Measurements from ENCODE around the gene SLC23A2.

DNA sequence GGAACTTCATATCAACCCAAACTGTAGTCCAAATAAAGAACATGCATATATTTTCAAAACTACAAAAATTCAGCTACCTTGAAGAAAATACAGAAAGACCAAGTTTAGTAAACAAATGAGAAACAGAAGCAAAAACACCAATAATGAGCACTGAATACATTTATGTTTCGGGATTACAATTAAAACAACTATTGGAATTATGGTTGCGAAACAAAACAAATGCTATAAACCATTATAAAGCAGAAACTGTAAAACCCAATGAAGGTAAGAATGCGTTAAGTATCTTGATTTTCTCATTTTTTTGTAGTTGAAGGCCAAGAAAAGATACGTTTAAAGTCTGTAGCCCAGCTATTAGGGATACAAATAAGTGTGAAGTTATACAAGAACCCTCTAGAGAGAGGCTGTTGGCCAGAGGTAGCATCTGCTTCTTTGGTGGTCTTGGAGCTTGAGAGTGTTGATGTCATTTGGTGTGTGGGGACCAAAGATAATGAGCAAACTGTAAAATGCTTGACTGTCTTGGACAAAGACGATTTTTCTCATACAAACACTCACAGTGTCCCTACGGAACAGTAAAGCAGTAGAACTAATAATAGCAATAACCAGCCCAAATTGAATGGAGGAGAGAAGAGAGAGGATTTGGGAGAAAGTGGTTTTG, 168.1 kb downstream of the SLC23A2 start:
- no peak for TF ChIP-seq TCF7L2 (IDR thresholded peaks at IDR 0.05; ENCODE audit: borderline replicate concordance, extremely low read depth, insufficient read depth, insufficient read length)
- TF ChIP-seq, protein P1, sequence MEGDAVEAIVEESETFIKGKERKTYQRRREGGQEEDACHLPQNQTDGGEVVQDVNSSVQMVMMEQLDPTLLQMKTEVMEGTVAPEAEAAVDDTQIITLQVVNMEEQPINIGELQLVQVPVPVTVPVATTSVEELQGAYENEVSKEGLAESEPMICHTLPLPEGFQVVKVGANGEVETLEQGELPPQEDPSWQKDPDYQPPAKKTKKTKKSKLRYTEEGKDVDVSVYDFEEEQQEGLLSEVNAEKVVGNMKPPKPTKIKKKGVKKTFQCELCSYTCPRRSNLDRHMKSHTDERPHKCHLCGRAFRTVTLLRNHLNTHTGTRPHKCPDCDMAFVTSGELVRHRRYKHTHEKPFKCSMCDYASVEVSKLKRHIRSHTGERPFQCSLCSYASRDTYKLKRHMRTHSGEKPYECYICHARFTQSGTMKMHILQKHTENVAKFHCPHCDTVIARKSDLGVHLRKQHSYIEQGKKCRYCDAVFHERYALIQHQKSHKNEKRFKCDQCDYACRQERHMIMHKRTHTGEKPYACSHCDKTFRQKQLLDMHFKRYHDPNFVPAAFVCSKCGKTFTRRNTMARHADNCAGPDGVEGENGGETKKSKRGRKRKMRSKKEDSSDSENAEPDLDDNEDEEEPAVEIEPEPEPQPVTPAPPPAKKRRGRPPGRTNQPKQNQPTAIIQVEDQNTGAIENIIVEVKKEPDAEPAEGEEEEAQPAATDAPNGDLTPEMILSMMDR (IDR thresholded peaks at IDR 0.05 in 2 of 3, conservative IDR thresholded peaks at IDR 0.05 in 1 of 3; ENCODE audit: borderline replicate concordance in 1 of 3, insufficient read depth in 1 of 3, low read depth in 2 of 3, low read length in 2 of 3): no peak
- no peak for TF ChIP-seq POLR2AphosphoS5 (IDR thresholded peaks at IDR 0.05; ENCODE audit: low read depth, low read length)
- TF ChIP-seq ZNF274 (IDR thresholded peaks at IDR 0.05; ENCODE audit: low read depth, low read length): no peak
- TF ChIP-seq POLR2A (IDR thresholded peaks at IDR 0.05; ENCODE audit: borderline replicate concordance, extremely low read depth, insufficient read depth, insufficient read length): no peak
- no peak for TF ChIP-seq SP1 (IDR thresholded peaks at IDR 0.05; ENCODE audit: low read depth)
- TF ChIP-seq, protein P2, sequence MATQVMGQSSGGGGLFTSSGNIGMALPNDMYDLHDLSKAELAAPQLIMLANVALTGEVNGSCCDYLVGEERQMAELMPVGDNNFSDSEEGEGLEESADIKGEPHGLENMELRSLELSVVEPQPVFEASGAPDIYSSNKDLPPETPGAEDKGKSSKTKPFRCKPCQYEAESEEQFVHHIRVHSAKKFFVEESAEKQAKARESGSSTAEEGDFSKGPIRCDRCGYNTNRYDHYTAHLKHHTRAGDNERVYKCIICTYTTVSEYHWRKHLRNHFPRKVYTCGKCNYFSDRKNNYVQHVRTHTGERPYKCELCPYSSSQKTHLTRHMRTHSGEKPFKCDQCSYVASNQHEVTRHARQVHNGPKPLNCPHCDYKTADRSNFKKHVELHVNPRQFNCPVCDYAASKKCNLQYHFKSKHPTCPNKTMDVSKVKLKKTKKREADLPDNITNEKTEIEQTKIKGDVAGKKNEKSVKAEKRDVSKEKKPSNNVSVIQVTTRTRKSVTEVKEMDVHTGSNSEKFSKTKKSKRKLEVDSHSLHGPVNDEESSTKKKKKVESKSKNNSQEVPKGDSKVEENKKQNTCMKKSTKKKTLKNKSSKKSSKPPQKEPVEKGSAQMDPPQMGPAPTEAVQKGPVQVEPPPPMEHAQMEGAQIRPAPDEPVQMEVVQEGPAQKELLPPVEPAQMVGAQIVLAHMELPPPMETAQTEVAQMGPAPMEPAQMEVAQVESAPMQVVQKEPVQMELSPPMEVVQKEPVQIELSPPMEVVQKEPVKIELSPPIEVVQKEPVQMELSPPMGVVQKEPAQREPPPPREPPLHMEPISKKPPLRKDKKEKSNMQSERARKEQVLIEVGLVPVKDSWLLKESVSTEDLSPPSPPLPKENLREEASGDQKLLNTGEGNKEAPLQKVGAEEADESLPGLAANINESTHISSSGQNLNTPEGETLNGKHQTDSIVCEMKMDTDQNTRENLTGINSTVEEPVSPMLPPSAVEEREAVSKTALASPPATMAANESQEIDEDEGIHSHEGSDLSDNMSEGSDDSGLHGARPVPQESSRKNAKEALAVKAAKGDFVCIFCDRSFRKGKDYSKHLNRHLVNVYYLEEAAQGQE (IDR thresholded peaks at IDR 0.05; ENCODE audit: low read depth): no peak
